Panc1 (cell line): ENCODE measurements around the gene HCLS1. TPM values are rescaled to one million over a fixed set of nuclear protein-coding genes. Genes with fewer than 3 reads are reported as not detected.

Experiments used
- ATAC-seq: fragments of 200-7000 bp; cut with Tn5 transposase; 2 replicates; pipeline ENCODE4 v1.9.1; 2020; ENCODE audit warnings: mild to moderate bottlenecking, moderate library complexity
- BruUV-seq: library from RNA; stranded (reverse); fragments of 400-500 nt; replicated peaks from 2 replicates; lab custom pipeline; 2021; lab: Mats Ljungman, UMichigan
- CTCF ChIA-PET: fragments of 300-600 bp; sonication (Branson Sonifier 250); formaldehyde crosslinking; loops from one replicate; lab custom pipeline; 2022; ENCODE audit warnings: antibody characterized with exemption; lab: Charles Lee
- POLR2A ChIA-PET: fragments of 300-600 bp; sonication (Branson Sonifier 250); formaldehyde crosslinking; loops from one replicate; lab custom pipeline; 2022; ENCODE audit warnings: antibody characterized with exemption; lab: Charles Lee
- DNase-seq: peaks from one replicate; pipeline ENCODE4 v3.0.0-alpha.2; 2010; ENCODE audit warnings: low read depth, low spot score
- H3K27ac ChIP-seq: 2 replicates; pipeline ENCODE4 v1.5.1; 2011; ENCODE audit warnings: mild to moderate bottlenecking, low read length, inconsistent platforms
- H3K27me3 ChIP-seq: fragments of 200-500 bp; sonication (Bioruptor generic); 2 replicates; pipeline ENCODE4 v1.6.0; 2014; ENCODE audit warnings: low read length, inconsistent platforms; ENCODE audit not compliant: control insufficient read depth, insufficient read depth
- H3K36me3 ChIP-seq: fragments of 200-500 bp; sonication (Bioruptor generic); 2 replicates; pipeline ENCODE4 v1.5.1; 2014; ENCODE audit warnings: inconsistent platforms, mild to moderate bottlenecking, low read length, moderate library complexity; ENCODE audit not compliant: control insufficient read depth, insufficient read depth
- H3K4me1 ChIP-seq: 2 replicates; pipeline ENCODE4 v1.5.1; 2011; ENCODE audit warnings: inconsistent platforms, mild to moderate bottlenecking, low read length, moderate library complexity; ENCODE audit not compliant: control insufficient read depth, insufficient read depth
- H3K4me3 ChIP-seq, 2 experiments: 2 replicates each; pipeline ENCODE4 v1.5.1; 2011 to 2012; ENCODE audit warnings: low read depth in 2 of 2, low read length in 2 of 2, mild to moderate bottlenecking in 2 of 2, inconsistent platforms in 1 of 2, moderate library complexity in 1 of 2
- H3K9me3 ChIP-seq: fragments of 200-500 bp; sonication (Bioruptor generic); 2 replicates; pipeline ENCODE4 v1.5.1; 2014; ENCODE audit warnings: low read depth, mild to moderate bottlenecking, inconsistent platforms, low read length, moderate library complexity; ENCODE audit not compliant: control insufficient read depth, insufficient read depth
- CTCF ChIP-seq: fragments of 450-650 bp; IDR thresholded peaks from 2 replicates; pipeline ENCODE4 v1.5.1; 2017; ENCODE audit warnings: mild to moderate bottlenecking
- POLR2AphosphoS5 ChIP-seq: IDR thresholded peaks from 2 replicates; pipeline ENCODE4 v1.6.1; 2012; ENCODE audit warnings: mild to moderate bottlenecking, low read depth, low read length, moderate library complexity
- REST ChIP-seq, 2 experiments: IDR thresholded peaks; 2 replicates each; pipeline ENCODE4 v1.6.1; 2011 to 2012; ENCODE audit warnings: low read depth in 2 of 2, control low read depth in 1 of 2, low read length in 1 of 2, mild to moderate bottlenecking in 1 of 2, moderate library complexity in 1 of 2; ENCODE audit not compliant: insufficient read depth in 1 of 2
- SIN3A ChIP-seq: IDR thresholded peaks from 2 replicates; pipeline ENCODE4 v1.6.1; 2012; ENCODE audit warnings: low read depth, mild to moderate bottlenecking, low read length, moderate library complexity, borderline replicate concordance; ENCODE audit not compliant: insufficient read depth
- TCF7L2 ChIP-seq: IDR thresholded peaks from 2 replicates; pipeline ENCODE4 v1.6.1; 2011; ENCODE audit warnings: mild to moderate bottlenecking, low read depth, low read length, inconsistent platforms
- in situ Hi-C: cut with HindIII; loops from 2 replicates; pipeline ENCODE4 v1.10.0; 2016; ENCODE audit warnings: low sequenced_read_pairs, low pct_unique_long_range_greater_than_20kb
- intact Hi-C: fragments of 100-400 bp; cut with micrococcal nuclease; formaldehyde crosslinking; loops from one replicate; pipeline ENCODE4 v1.10.0; 2022; ENCODE audit not compliant: unreplicated experiment
- total RNA-seq: library from RNA; stranded (reverse); gene quantifications from one replicate; pipeline ENCODE4 v1.2.1, GENCODE V29; 2021; ENCODE audit not compliant: unreplicated experiment

The HCLS1 gene
- total RNA-seq, 1 experiment from 2014 or later = 0.85 TPM

GRCh38 chr3:121624147-121624899 lies 36.4 kb downstream of the HCLS1 start:
- CTCF ChIA-PET = interaction anchor here (0.6 kb wide), 1 partner anchor 1027 kb away, joined by 3 read pairs; no protein-coding TSS in a partner anchor
- BruUV-seq = no TSS peak
- ATAC-seq = no peak

GRCh38 chr3:121621491-121621890 lies 39.2 kb downstream of the HCLS1 start:
- no peak for TF ChIP-seq TCF7L2
- TF ChIP-seq SIN3A = no peak
- TF ChIP-seq REST (IDR thresholded peaks at IDR 0.05; ENCODE audit: insufficient read depth in 1 of 2, low read depth in 2 of 2, low read length in 1 of 2) = no peak
- TF ChIP-seq POLR2AphosphoS5 = no peak
- TF ChIP-seq CTCF = no peak
- intact Hi-C loops (no loop called here), in situ Hi-C loops (no loop called here)
- BruUV-seq = no TSS peak
- H3K4me3 ChIP-seq = no peak overlapping the region
- no peaks in the 10 kb centered on the region for H3K4me1 ChIP-seq
- ATAC-seq (no peak), DNase-seq (no peak)
- no peaks in the 10 kb centered on the region for H3K36me3 ChIP-seq
- no peak overlapping the region for H3K27ac ChIP-seq
- H3K27me3 ChIP-seq = peaks cover 7% of the 10 kb centered on the region; the same call in 1 of the 2 replicates
- H3K9me3 ChIP-seq = no peaks in the 10 kb centered on the region
- ChIA-PET CTCF (no interaction called here), POLR2A (no interaction called here)

More at GRCh38 chr3:121624147-121624899, 36.4 kb downstream of the HCLS1 start:
- TF ChIP-seq CTCF = no peak
- no peak for TF ChIP-seq TCF7L2
- TF ChIP-seq POLR2AphosphoS5 = no peak
- TF ChIP-seq REST (IDR thresholded peaks at IDR 0.05; ENCODE audit: insufficient read depth in 1 of 2, low read depth in 2 of 2, low read length in 1 of 2) = no peak
- TF ChIP-seq SIN3A = no peak
- no peaks in the 10 kb centered on the region for H3K36me3 ChIP-seq
- POLR2A ChIA-PET = no interaction called here
- in situ Hi-C loops (no loop called here), intact Hi-C loops (no loop called here)
- H3K4me3 ChIP-seq = no peak overlapping the region
- peaks cover 7% of the 10 kb centered on the region; the same call in 1 of the 2 replicates for H3K27me3 ChIP-seq
- DNase-seq = no peak
- H3K27ac ChIP-seq = no peak overlapping the region
- no peaks in the 10 kb centered on the region for H3K9me3 ChIP-seq
- H3K4me1 ChIP-seq = no peaks in the 10 kb centered on the region
